Esophagus (tissue), 2 donors: ENCODE results near the gene BLMH. TPM values are rescaled to one million over a fixed set of nuclear protein-coding genes. Genes with fewer than 3 reads are reported as not detected.

ENCODE experiments used
- H3K27ac ChIP-seq, 2 donors: one replicate each; pipeline ENCODE4 v1.5.1; 2013; ENCODE audit warnings: low read depth in 2 of 2, mild to moderate bottlenecking in 2 of 2, inconsistent platforms in 1 of 2, low read length in 1 of 2, moderate library complexity in 1 of 2
- H3K27me3 ChIP-seq, 2 donors: one replicate each; pipeline ENCODE4 v1.6.1; 2013; ENCODE audit warnings: low read length in 2 of 2, control low read depth in 1 of 2, mild to moderate bottlenecking in 1 of 2; ENCODE audit not compliant: insufficient read depth in 2 of 2, control insufficient read depth in 1 of 2
- H3K36me3 ChIP-seq, 2 donors: one replicate each; pipeline ENCODE4 v1.6.1; 2013; ENCODE audit warnings: low read length in 1 of 2; ENCODE audit not compliant: control insufficient read depth in 2 of 2, insufficient read depth in 2 of 2
- H3K4me1 ChIP-seq, 2 donors: one replicate each; pipeline ENCODE4 v1.6.1; 2013; ENCODE audit warnings: low read length in 1 of 2; ENCODE audit not compliant: control insufficient read depth in 2 of 2, insufficient read depth in 2 of 2
- H3K4me3 ChIP-seq, 2 donors: one replicate each; pipeline ENCODE4 v1.5.1; 2013; ENCODE audit warnings: low read length in 2 of 2, mild to moderate bottlenecking in 2 of 2, low read depth in 1 of 2, moderate library complexity in 1 of 2
- H3K9me3 ChIP-seq, 2 donors: one replicate each; pipeline ENCODE4 v1.6.1; 2013; ENCODE audit warnings: mild to moderate bottlenecking in 2 of 2, low read depth in 1 of 2, low read length in 1 of 2, moderate library complexity in 1 of 2; ENCODE audit not compliant: control insufficient read depth in 2 of 2, insufficient read depth in 1 of 2
- WGBS, 2 donors: extraction: QIAGEN DNeasy Blood & Tissue Kit; methylation state at CpG; one replicate each; pipeline ENCODE4 v1.1.7; 2013; 5-methylcytosine and 5-hydroxymethylcytosine counted together
- polyA plus RNA-seq, 2 donors: library from polyadenylated mRNA; stranded (reverse); fragments of 200-250 nt; gene quantifications; one replicate each; pipeline ENCODE4 v1.2.3, GENCODE V29; 2013
- donor health status: healthy with polysubstance abuse.
- donor health status: Bipolar disorder and iron deficiency.

BLMH gene
- polyA plus RNA-seq, 2 donors: 8.9 to 23.7 TPM

DNA sequence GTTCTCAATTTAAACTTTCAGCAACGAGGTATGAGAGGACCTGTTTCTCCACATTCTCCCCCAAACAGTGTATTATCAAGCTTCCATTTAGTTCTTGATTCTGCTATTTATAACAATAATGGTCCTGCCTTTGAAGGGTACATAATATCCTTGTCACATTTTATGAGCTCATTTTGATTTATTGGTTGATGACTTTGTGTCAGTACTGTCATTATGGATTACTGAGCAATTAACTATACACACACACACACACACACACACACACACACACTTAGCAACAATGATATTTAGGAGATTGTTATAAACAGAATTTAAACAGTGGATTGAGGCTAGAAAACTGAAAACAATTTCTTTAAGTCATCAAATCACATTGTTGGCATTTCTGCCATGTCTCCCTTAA lies 35.1 kb upstream of the BLMH start:
- Histone ChIP-seq H3K27me3 (no peaks in the 10 kb centered on the region), H3K36me3 (no peaks in the 10 kb centered on the region), H3K4me3 (no peak overlapping the region), H3K9me3 (no peaks in the 10 kb centered on the region), H3K27ac (no peak overlapping the region), H3K4me1 (no peaks in the 10 kb centered on the region)
- 13 to 16% methylated on average over 1 of the region's 1 CpG for WGBS, 2 donors

DNA sequence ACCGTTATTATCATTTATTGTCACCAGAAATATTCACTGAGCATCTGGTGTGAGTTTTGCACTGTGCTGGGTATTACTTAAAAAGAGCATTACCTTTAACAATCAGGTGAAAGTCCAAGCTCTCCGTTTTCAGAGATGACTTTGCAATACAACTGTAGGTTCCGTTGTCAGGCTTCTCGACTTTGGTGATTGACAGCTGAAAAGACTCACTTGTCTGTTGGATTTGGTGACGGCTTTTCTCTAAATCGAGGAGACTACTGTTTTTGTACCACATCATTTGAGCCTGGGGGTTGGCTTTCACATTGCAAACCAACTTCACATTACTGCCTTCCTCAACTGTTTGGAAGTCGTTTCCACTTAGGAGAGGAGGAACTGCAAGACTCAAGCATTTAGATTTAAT lies 33.0 kb upstream of the BLMH start:
- Histone ChIP-seq H3K36me3 (no peaks in the 10 kb centered on the region), H3K27ac (no peak overlapping the region), H3K4me1 (no peaks in the 10 kb centered on the region), H3K9me3 (no peaks in the 10 kb centered on the region), H3K4me3 (no peak overlapping the region), H3K27me3 (no peaks in the 10 kb centered on the region)
- 65 to 85% methylated on average over 7 of the region's 7 CpGs for WGBS, 2 donors

DNA sequence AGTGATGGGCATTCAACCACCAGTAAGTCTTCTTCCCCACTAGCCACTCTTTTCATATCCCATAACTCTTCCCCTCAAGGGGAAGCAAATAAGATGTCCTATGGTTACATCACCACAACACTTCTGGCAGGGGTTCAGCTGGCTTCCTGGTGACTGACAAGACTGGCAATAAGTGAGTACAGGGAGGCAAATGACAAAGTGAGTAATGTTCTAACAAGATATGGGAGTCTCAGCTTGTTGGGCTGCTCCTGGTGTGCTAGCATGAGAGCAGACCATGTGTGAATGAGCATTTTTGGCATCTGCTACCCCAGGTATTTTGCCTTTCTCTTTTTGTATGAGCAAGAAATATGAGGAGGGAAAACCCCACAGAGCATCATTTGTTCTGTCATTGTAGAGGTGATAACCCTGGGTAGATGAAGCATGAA lies 32.2 kb upstream of the BLMH start:
- Histone ChIP-seq H3K27ac (peak overlapping the region in 1 of 2 donors; percentile 51), H3K4me3 (no peak overlapping the region), H3K36me3 (no peaks in the 10 kb centered on the region), H3K9me3 (no peaks in the 10 kb centered on the region), H3K27me3 (no peaks in the 10 kb centered on the region), H3K4me1 (no peaks in the 10 kb centered on the region)

DNA sequence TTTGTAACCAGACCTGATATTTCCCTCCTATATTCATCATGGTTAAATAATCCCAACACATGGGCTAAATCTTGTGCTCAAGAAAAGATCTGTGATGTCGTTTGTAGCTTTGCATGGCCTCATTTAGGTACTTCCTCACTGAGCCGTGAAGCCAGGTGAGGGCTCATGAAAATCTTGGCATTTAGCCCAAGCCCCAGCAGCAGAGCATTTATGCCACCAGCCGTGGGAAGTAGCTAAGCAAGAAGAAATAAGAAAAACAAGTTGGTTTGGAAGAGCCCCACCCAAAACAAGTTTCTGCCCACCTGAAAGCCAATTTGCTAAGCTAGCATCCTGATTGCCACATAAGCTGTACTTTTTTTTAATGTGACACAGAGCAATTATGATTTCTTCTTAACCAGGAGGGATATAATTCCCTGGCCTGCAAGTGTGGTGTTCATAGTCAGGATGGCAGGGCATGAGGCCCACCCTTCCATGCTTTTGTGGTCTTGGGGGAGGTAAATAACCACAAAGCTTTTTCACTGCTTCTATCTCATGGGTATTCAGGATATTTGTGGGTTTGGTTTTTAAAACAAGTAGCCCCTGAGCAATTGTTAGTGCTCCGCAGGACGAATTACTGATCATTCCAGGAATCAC lies 31.6 kb upstream of the BLMH start:
- H3K27ac ChIP-seq: peak overlapping the region in 1 of 2 donors; percentile 51

DNA sequence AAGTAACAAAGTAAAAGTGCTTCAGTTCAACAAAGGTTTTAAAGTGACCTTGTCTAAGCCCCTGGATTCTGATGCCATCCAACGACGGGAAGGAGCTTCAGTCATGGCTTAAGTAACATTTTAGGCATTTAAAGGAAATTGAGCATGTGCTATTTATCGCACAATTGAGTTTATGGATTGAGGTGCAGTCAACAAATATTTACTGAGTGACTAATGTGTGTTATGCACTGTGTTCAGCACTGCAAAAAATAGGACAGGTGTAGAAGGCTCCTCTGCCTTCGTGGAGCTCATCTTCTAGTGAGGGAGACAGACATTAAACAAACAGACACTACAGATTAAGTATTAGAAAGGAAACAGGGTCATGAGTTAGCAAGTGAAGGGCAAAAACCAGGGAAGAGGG lies 29.6 kb upstream of the BLMH start:
- no peaks in the 10 kb centered on the region for H3K36me3 ChIP-seq
- H3K27me3 ChIP-seq: no peaks in the 10 kb centered on the region
- H3K27ac ChIP-seq: no peak overlapping the region
- H3K4me1 ChIP-seq: no peaks in the 10 kb centered on the region
- H3K9me3 ChIP-seq: no peaks in the 10 kb centered on the region
- H3K4me3 ChIP-seq: no peak overlapping the region
- 49 to 59% methylated on average over 4 of the region's 4 CpGs for WGBS, 2 donors

More for the DNA sequence above, 31.6 kb upstream of the BLMH start:
- H3K4me3 ChIP-seq: no peak overlapping the region
- WGBS, 2 donors: 37 to 49% methylated on average over 5 of the region's 5 CpGs
- H3K9me3 ChIP-seq: no peaks in the 10 kb centered on the region
- no peaks in the 10 kb centered on the region for H3K36me3 ChIP-seq
- H3K4me1 ChIP-seq: no peaks in the 10 kb centered on the region
- H3K27me3 ChIP-seq: no peaks in the 10 kb centered on the region

GRCh38 chr17:30318155-30318554 lies 26.4 kb upstream of the BLMH start:
- no peak overlapping the region for H3K27ac ChIP-seq
- no peaks in the 10 kb centered on the region for H3K4me1 ChIP-seq
- H3K27me3 ChIP-seq: no peaks in the 10 kb centered on the region
- H3K9me3 ChIP-seq: no peaks in the 10 kb centered on the region
- WGBS, 2 donors: 27 to 42% methylated on average over 3 of the region's 3 CpGs
- no peaks in the 10 kb centered on the region for H3K36me3 ChIP-seq
- H3K4me3 ChIP-seq: no peak overlapping the region

DNA sequence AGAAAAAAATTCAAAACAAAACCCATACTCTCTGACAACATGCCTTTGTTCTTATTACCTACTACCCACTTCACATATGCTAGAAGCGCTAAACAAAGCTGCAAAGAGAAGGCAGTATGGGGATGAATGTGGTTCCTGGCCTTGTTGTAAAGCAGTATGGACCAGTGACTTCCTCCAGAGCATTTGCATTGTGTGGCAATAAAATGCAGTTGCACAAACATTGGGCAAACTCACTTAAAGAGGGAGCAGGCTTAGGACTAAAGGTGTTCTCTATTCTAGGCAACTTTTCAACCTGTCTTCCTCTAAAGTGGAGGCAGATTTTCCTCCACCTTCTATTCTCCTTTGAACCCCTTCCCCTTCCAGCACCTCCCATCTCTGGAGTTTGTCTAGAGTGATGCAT lies 25.0 kb upstream of the BLMH start:
- WGBS, 2 donors: 96% methylated on average over 1 of the region's 1 CpG
- H3K27me3 ChIP-seq: no peaks in the 10 kb centered on the region
- H3K36me3 ChIP-seq: no peaks in the 10 kb centered on the region
- no peak overlapping the region for H3K27ac ChIP-seq
- no peaks in the 10 kb centered on the region for H3K4me1 ChIP-seq
- no peak overlapping the region for H3K4me3 ChIP-seq
- H3K9me3 ChIP-seq: no peaks in the 10 kb centered on the region

DNA sequence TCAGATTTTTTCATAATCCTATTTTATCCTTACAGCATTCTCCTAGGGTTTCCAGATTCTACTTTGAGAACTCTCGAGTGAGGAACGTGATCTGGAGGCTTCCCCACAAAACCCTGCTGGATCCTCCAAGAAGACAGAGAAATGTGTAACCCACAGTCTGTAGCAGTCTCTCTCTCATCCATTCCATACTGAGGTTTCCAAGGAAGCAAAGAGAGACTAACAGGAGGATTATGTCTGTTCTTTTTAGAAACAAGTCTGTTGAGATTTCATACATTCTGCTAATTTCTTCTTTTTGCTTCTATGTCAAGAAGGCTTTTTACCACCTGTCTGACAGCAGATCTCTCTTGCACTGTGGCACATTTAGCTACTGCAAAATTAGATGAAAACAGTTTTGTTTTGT lies 23.4 kb upstream of the BLMH start:
- Histone ChIP-seq H3K27ac (no peak overlapping the region), H3K4me3 (no peak overlapping the region), H3K4me1 (no peaks in the 10 kb centered on the region), H3K27me3 (no peaks in the 10 kb centered on the region), H3K36me3 (no peaks in the 10 kb centered on the region), H3K9me3 (no peaks in the 10 kb centered on the region)
- WGBS, 2 donors: 69 to 75% methylated on average over 2 of the region's 2 CpGs

DNA sequence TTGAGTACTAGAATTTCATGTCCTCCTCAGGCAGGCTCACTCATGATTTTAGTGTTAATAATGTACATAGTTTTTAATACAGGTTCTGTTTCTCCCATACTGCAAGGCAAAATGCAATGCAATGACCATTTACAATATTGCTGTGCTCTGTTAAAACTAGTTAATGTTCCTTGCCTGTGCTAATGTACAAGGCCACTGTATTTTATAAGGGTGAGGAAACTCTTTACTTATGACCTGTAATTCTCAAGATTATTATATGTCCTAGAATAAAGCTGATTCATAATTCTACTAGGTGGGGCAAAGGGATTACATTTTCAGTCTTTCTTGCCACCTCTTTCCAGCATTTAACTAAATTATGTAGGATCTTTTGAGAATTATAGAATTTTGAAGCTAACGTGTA lies 22.7 kb upstream of the BLMH start:
- Histone ChIP-seq H3K4me3 (no peak overlapping the region), H3K27me3 (no peaks in the 10 kb centered on the region), H3K27ac (no peak overlapping the region), H3K4me1 (no peaks in the 10 kb centered on the region), H3K36me3 (no peaks in the 10 kb centered on the region), H3K9me3 (no peaks in the 10 kb centered on the region)
- 68 to 78% methylated on average over 1 of the region's 1 CpG for WGBS, 2 donors

- no peak overlapping the region for H3K27ac ChIP-seq
- H3K4me1 ChIP-seq: no peaks in the 10 kb centered on the region
- H3K27me3 ChIP-seq: no peaks in the 10 kb centered on the region
- 52% methylated on average over 2 of the region's 2 CpGs for WGBS, 2 donors
- no peaks in the 10 kb centered on the region for H3K36me3 ChIP-seq
- no peak overlapping the region for H3K4me3 ChIP-seq
- H3K9me3 ChIP-seq: no peaks in the 10 kb centered on the region
Measured at GRCh38 chr17:30312226-30312625, 20.5 kb upstream of the BLMH start.
